NB4 (cell line): Measurements from ENCODE around the gene TTC32.

Experiments used
- CTCF ChIP-seq: IDR thresholded peaks from one replicate; pipeline ENCODE4 v1.5.1; 2012; ENCODE audit warnings: low read depth, low read length
- POLR2A ChIP-seq: IDR thresholded peaks from 2 replicates; pipeline ENCODE4 v1.6.1; 2011; ENCODE audit warnings: mild to moderate bottlenecking; ENCODE audit not compliant: insufficient read length; ENCODE audit errors: extremely low read depth

DNA sequence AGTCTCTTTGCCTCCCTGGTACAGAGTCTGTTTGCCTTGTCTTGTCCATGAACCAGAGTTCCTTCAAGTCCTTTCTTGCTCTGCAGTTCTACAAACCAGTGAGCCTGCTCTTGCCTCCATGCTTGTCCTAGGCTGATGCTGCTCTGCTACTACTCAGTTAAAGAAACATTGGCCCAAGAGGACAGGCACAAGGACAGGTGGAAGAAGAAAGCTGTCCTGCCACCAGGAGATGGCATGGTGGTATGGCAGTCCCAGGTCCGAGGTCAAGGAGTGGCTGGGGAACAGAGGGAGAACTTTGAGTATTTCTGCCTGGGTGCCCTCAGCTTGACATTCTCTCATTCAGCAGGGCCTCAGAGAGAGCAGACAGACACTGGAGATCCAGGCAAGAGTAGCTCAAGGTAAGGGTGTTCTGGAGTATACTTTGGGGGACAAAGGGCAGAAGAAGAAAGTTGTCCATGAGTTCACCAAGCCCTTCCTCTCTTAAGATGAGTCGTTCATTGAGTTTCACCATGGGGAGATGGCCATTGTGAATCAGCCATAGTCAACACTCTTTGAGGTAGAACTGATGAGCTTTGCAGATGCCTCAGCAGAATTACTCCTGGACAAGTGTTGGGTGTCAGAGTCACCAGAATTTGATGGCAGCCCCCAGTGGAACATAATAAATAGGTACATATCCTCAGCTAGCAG lies 20.4 kb downstream of the TTC32 start:
- no peak for TF ChIP-seq CTCF
- TF ChIP-seq POLR2A = no peak
